ENCODE results near the gene CLCN4.

GRCh38 chrX:10117301-10117700, 39.5 kb upstream of the CLCN4 start:
- no peak for TF ChIP-seq MAX (IDR thresholded peaks at IDR 0.05)
- TF ChIP-seq, protein P1, sequence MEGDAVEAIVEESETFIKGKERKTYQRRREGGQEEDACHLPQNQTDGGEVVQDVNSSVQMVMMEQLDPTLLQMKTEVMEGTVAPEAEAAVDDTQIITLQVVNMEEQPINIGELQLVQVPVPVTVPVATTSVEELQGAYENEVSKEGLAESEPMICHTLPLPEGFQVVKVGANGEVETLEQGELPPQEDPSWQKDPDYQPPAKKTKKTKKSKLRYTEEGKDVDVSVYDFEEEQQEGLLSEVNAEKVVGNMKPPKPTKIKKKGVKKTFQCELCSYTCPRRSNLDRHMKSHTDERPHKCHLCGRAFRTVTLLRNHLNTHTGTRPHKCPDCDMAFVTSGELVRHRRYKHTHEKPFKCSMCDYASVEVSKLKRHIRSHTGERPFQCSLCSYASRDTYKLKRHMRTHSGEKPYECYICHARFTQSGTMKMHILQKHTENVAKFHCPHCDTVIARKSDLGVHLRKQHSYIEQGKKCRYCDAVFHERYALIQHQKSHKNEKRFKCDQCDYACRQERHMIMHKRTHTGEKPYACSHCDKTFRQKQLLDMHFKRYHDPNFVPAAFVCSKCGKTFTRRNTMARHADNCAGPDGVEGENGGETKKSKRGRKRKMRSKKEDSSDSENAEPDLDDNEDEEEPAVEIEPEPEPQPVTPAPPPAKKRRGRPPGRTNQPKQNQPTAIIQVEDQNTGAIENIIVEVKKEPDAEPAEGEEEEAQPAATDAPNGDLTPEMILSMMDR (IDR thresholded peaks at IDR 0.05; ENCODE audit: control extremely low read depth in 1 of 3, insufficient read depth in 1 of 3, low read depth in 1 of 3, low read length in 3 of 3): no peak
- no peak for TF ChIP-seq BRCA1 (IDR thresholded peaks at IDR 0.05; ENCODE audit: low read depth, low read length)
- TF ChIP-seq ATF2 (IDR thresholded peaks at IDR 0.05; ENCODE audit: low read length): no peak
- TF ChIP-seq HDAC2 (IDR thresholded peaks at IDR 0.05; ENCODE audit: borderline replicate concordance in 1 of 2, low read depth in 2 of 2, low read length in 2 of 2): no peak
- no peak for TF ChIP-seq BACH1 (IDR thresholded peaks at IDR 0.05; ENCODE audit: low read length)
- TF ChIP-seq NRF1 (IDR thresholded peaks at IDR 0.05; ENCODE audit: low read depth, low read length): no peak
- no peak for TF ChIP-seq SUZ12 (IDR thresholded peaks at IDR 0.05; ENCODE audit: low read length)
- TF ChIP-seq SIN3A (conservative IDR thresholded peaks at IDR 0.05 in 1 of 2, IDR thresholded peaks at IDR 0.05 in 1 of 2; ENCODE audit: low read depth in 1 of 2, low read length in 2 of 2): no peak
- TF ChIP-seq POLR2AphosphoS5 (IDR thresholded peaks at IDR 0.05; ENCODE audit: low read depth, low read length): no peak
- TF ChIP-seq CREB1 (IDR thresholded peaks at IDR 0.05): no peak
- TF ChIP-seq, protein P2, sequence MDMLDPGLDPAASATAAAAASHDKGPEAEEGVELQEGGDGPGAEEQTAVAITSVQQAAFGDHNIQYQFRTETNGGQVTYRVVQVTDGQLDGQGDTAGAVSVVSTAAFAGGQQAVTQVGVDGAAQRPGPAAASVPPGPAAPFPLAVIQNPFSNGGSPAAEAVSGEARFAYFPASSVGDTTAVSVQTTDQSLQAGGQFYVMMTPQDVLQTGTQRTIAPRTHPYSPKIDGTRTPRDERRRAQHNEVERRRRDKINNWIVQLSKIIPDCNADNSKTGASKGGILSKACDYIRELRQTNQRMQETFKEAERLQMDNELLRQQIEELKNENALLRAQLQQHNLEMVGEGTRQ (IDR thresholded peaks at IDR 0.05; ENCODE audit: low read length): no peak
- no peak for TF ChIP-seq RAD21 (IDR thresholded peaks at IDR 0.05 in 1 of 2, conservative IDR thresholded peaks at IDR 0.05 in 1 of 2; ENCODE audit: low read depth in 2 of 2, low read length in 2 of 2)
- no peak for TF ChIP-seq MAFK (IDR thresholded peaks at IDR 0.05; ENCODE audit: low read depth, low read length)
